ENCODE results near the gene NOVA2.

Gene NOVA2

GRCh38 chr19:45962021-45962420, 11.6 kb downstream of the NOVA2 start:
- no peak for DNase-seq (ENCODE audit: low read depth in 2 of 2)

GRCh38 chr19:45960595-45961235, 12.9 kb downstream of the NOVA2 start:
- no peak for DNase-seq (ENCODE audit: low read depth in 2 of 2)

GRCh38 chr19:45959517-45960025, 14.1 kb downstream of the NOVA2 start:
- DNase-seq (ENCODE audit: low read depth in 2 of 2): no peak

DNA sequence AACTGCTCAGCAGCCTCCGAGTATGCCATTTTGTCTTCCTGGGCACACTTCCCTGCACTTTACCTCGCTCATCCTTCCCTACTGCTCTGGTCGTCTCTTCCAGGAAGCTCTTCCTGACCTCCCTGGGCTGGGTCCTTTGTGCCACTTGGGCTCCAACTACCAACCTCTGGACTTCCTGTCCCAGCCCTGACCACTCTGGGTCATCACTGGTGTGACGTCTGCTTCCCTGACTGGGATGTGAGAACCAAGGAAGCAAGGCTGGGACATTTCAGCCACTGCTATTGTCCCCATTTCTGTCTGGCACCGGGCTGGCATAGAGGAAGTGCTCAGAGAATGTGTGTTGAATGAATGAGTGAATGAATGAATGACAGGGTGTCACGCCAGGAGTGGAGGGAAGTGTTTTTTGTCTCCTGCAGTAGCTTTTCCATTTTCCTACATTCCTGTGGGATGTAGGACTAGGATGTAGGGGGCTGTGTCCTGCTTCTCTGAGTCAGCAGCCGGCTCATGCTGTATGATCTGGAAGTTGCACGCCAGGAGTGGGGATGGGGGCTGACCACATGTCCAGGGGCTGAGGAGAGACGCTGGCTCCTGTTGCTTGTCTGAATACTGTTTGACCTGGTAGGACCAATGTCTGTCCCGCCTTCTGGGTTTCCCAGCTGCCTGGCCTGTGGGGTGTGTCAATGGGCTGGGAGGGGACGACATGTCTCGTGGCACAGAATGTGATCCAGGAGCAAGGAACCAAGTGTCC, 14.7 kb downstream of the NOVA2 start:
- no peak for DNase-seq (ENCODE audit: low read depth in 2 of 2)

- DNase-seq (ENCODE audit: low read depth in 2 of 2): no peak
Measured at GRCh38 chr19:45958320-45958719, 15.3 kb downstream of the NOVA2 start.

DNA sequence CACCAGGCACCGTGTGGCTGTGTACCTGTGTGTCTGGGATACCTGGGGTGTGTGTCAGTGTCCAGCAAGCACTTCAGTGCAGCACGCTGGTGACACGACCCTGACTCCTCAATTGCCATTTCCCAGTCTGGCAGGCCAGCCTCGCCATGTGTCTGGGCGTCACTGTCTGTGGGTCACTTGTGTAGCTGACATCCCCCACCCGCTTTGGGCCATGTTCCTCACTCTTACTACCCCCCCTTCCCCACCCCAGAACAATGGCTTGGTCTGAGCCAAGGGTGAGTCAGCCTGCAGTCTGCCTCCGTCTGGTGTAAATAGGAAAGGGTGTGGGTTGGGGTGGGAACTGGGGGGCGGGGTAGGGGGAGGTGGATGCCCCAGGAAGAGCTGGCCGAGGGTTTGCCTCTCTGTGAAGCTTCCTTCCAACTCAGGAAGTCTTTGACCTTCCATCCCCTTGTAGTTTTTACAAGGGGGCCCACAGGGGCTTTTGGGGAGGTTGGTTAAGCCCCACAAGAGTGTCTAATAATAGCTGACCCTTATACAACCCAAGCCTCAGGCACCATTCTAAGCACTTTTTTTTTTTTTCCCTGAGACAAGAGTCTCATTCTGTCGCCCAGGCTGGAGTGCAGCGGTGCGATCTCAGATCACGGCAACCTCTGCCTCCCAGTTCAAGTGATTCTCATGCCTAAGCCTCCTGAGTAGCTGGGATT, 17.6 kb downstream of the NOVA2 start:
- no peak for DNase-seq (ENCODE audit: low read depth in 2 of 2)

- no peak for DNase-seq (ENCODE audit: low read depth in 2 of 2)
Measured at GRCh38 chr19:45954156-45954555, 19.5 kb downstream of the NOVA2 start.

DNA sequence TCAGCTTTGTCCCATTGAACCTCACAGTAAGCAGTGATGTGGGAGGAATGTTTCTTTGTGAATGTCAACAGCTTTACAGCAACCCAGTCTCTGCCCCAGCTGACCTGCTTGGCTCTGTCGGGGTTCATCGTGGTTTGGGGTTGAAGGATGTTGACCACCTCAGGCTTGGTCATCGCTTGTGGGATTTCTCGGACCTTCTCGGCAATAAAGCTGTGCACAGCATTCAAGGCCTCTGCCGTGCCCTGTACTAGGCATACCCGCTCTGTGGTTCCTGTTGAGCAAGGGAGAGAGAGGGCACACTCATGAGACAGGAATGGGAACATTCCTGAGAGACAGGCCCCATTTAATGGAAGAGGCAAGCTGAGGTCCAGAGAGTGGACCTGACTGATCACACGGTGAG, 20.0 kb downstream of the NOVA2 start:
- DNase-seq (ENCODE audit: low read depth in 2 of 2): no peak

GRCh38 chr19:45952686-45953505, 20.8 kb downstream of the NOVA2 start:
- DNase-seq (ENCODE audit: low read depth in 2 of 2): no peak

- no peak for DNase-seq (ENCODE audit: low read depth in 2 of 2)
Measured at GRCh38 chr19:45952341-45952685, 21.4 kb downstream of the NOVA2 start.

DNA sequence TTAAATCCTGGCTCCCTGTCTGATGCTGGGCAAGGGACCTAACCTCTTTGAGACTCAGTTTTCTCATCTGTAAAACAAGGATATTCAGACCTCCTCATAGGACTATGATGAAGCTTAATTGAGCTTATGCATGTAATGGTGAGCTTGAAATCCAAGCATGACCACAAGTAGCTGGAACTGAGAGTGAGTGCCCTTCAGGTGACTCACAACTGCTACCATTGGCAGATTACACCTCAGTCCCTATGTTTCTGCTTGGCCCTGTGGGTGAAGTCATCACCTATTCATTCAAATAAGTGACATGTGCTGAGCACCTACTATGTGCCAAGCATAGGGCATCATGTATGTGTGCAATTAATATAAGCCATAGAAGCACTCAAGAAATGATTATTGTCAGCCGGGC, 25.7 kb downstream of the NOVA2 start:
- DNase-seq (ENCODE audit: low read depth in 2 of 2): no peak

DNA sequence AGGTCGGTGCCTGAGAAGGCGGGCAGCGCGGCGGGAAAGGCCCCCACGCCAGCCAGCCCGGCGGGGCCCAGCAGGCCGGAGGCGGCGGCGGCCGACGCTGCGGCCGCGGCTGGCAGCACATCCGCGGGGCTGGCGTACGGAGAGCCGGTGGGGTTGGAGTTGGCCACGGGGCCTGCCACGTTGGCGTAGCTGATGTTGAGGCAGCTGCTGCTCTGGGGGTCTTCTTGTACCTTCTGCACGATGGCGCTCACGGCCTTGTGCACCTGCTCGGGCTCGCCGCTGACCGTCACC, 33.2 kb downstream of the NOVA2 start:
- DNase-seq (ENCODE audit: low read depth in 2 of 2): no peak

DNA sequence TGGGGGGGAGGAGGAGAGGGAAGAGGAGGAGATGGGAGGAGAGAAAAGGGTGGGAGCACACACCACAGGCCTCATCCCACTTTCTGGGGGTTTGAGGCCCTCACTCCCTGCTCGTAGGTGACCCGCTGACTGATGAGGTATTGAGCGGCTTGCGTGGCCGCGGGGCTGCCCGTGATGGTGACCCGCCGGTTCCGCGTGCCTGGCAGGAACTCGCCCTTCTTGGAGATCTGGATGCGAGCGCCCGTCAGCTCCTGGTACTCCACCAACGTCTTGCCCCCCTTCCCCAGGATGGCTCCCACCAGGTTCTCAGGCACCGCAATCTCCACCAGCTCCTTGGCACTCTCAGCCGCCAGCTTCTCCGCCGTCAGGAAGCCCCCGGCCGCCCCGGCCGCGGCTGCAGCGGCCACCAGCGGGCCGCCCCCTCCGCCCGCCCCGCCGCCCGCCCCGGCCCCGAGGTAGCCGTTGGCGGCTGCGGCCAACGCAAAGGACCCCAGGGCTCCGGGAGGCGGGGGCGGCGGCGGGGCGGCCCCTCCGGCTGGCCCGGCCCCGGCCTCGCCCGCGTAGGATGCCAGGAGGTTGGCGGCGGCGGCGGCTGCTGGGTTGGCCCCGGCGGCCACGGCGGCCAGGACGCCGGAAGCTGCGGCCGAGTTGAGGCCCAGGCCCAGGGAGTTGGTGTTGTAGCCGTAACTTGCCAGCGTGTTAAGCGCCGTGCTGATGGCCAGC, 33.7 kb downstream of the NOVA2 start:
- no peak for DNase-seq (ENCODE audit: low read depth in 2 of 2)

DNA sequence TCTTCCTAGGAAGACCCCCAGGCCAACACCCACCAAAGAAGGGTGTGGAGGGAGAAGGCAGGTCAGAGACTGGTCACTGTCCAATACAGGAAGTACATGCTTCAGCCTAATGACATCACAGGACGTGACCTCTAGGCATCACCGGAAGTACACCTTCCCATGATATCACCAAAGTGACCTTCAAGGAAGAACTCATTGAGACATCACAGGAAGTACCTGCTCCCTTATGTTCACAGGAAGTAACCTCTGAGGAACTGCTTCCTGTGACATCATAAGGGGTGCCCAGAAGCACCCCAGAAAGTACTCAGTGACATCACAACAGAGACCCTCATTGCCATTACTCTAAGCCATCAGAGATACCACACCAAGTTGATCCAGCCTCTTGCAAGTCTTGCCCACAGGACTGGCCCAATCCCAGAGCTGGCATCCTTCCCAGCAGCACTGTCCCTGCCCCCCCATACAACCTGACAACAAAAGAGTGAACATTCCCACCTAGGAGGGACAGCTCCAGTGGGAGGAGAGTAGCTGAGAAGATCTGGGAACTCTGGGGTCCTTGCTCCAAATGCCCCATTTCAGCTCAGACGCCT, 34.8 kb downstream of the NOVA2 start:
- DNase-seq (ENCODE audit: low read depth in 2 of 2): no peak

GRCh38 chr19:45935267-45935666, 38.4 kb downstream of the NOVA2 start:
- DNase-seq (ENCODE audit: low read depth in 2 of 2): no peak

DNA sequence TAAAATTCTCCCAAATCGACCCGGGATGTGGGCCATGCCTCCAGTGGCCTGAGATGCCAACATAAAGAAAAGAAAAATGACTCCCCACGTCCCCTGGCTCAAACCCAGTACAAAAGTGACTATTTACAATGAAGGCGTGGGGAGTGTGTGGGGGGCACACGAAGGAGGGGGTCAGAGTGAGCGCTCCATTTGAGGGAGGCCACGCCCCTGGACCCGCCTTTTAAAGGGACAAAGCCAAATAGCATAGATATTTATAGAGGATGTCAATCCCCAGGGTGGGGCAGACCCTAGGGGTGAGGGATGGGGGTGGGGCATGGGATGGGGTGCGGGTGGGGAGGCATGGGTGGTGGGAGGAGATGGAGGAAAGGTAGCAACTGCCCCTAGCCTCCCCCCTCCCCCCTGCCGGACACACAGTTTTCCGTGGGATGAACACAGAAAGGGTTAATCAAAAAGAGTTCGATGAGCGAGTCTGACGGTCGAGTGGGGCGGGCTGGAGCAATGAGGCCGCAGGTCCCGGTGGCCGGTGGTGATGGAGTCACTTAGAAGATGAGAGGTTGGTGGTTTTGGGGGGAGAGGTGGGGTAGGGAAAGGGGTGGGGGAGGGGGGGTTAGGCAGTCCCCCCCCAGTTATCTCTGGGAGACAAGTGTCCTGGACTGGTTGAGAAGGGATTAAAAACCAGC, 39.0 kb downstream of the NOVA2 start:
- DNase-seq (ENCODE audit: low read depth in 2 of 2): no peak

- no peak for DNase-seq (ENCODE audit: low read depth in 2 of 2)
Measured at GRCh38 chr19:45933759-45934158, 39.9 kb downstream of the NOVA2 start.

GRCh38 chr19:45931055-45931454, 42.6 kb downstream of the NOVA2 start:
- DNase-seq (ENCODE audit: low read depth in 2 of 2): no peak

DNA sequence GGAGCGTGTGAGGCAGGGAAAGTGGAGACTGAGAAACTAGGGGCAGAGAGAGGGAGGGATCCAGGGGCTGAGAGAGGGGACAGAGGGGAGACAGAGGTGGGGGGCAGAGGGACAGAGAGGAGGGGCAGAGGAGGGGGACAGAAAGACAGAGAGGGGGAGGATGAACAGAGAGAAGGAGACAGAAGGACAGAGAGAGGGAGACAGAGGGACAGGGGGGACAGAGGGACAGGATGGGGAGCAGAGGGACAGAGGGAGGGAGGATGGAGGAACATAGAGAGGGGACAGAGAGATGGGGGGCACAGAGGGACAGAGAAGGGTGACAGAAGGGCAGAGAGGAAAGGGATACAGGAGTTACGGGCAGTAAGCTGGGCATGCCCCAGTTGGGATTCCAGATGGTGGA, 44.4 kb downstream of the NOVA2 start:
- DNase-seq (ENCODE audit: low read depth in 2 of 2): no peak

DNA sequence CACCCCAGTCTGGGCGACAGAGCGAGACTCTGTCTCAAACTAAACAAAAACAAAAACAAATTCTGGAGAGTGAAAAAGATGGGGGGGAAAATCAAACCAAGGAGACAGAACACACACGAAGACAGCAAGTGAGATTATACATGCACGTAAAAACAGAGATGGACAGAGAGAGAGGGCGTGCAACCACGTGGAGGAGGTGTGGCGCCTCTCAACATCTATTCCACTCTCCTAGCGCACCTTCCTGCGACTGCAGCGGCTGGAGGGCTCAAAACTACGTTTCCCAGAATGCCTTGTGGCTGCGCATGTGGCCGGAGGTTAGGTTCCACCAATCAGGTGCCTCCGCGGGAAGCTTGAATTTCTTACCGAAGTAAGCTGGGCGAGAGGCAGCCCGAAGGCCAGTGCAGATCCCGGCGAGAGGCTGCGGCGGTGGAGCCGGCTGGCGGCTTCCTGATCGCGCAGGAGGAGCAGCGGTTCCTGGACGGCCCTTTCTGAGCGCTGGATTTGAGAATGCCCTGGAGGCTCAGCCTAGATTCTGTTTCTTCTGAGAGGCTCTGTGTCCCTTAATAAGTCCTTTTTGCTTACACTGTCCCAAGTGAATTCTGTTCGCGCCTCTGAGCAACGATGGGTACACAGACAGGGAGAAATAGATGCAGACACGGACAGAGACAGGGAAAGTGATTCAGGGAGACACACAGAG, 46.0 kb downstream of the NOVA2 start:
- DNase-seq (ENCODE audit: low read depth in 2 of 2): peak; percentile 61 to 76

All from stimulated activated CD8-positive, alpha-beta memory T cell treated with anti-CD3 and anti-CD28 coated beads, Interleukin-15, amount 100 ng/mL, for 4 hours (primary cell).